ENCODE data around the gene KCNJ10.

- no peak for TF ChIP-seq CTCF (IDR thresholded peaks at IDR 0.05; ENCODE audit: insufficient read depth, low read length)
- no peak for TF ChIP-seq REST (IDR thresholded peaks at IDR 0.05; ENCODE audit: insufficient replicate concordance, low read depth)
- no peak for TF ChIP-seq POLR2AphosphoS5 (IDR thresholded peaks at IDR 0.05; ENCODE audit: low read depth)
These were observed 64.9 kb downstream of the KCNJ10 start for GRCh38 chr1:160005070-160005469.
